GM18507 (cell line): ENCODE data around the gene MARCHF5.
A peak's percentile ranks its signal among the peaks of the same experiment; 100 is the strongest.
"Not testable (repeated sequence)": the region's sequence is repeated elsewhere in the genome, so short reads cannot be mapped to it uniquely, and the experiment has no call there.

Experiments
- DNase-seq: peaks from one replicate; pipeline ENCODE4 v3.0.0; 2011; ENCODE audit warnings: low read depth; ENCODE audit not compliant: insufficient read length; ENCODE audit errors: extremely low spot score
- FAIRE-seq: peaks from 2 replicates; lab custom pipeline; 2011; peaks lifted over from hg19 to GRCh38; lab: Jason Lieb, UNC

MARCHF5 gene

DNA sequence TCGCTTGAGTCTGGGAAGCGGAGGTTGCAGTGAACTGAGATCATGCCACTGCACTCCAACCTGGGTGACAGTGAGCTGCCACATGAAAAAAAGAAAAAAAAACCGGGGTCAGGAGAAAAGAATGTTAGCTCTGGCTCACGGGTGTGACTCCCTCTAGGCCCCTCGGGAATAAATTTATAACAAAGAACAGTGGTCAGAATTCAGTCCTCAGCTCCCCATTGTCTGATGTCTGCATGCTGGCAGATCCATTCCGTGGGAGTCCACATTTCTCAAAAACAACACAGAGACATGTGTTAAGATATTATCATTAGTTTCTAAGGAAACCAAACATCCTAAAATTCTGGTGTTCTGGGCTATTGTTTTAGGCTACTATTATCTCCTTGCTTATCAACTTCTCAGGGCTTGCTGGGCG is 90.6 kb downstream of the MARCHF5 start:
- no peak for FAIRE-seq
- no peak for DNase-seq

DNA sequence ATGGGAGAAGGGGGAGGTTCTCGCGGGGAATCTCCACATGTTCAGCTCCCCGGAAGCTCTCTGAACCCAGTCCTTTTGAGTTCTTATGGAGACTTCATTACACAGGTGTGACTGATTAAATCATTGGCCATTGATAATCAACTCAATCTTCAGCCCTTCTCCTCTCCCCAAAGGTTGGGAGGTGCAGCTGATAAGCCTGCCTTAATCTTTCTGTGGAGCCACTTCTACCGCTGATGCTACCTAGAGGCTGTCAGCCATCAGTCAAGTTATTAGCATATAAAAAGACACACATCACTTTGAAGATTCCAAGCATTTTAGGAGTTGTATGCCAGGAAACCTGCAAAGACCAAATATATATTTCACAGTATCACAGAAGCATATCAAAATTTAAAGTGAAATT is 91.7 kb downstream of the MARCHF5 start:
- DNase-seq = no peak
- no peak for FAIRE-seq

DNA sequence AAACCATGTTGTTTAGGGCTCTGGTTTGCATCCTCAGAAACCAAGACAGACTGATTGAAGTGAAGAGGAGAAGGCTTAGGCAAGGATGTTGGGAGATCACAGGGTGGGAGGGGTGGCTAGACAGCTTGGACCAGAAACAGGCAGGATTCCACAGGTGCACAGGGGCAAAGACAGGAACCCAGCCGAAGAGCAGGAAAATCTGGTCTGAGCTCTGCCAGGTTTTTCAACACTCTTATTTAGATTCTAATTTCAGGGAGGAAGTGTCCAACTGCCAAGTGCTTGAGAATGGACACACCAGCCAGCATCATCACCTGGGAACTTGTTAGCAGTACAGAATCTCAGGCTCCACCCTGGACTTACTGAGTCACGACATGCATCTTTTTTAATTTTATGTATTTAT is 93.8 kb downstream of the MARCHF5 start:
- DNase-seq = no peak
- no peak for FAIRE-seq

DNA sequence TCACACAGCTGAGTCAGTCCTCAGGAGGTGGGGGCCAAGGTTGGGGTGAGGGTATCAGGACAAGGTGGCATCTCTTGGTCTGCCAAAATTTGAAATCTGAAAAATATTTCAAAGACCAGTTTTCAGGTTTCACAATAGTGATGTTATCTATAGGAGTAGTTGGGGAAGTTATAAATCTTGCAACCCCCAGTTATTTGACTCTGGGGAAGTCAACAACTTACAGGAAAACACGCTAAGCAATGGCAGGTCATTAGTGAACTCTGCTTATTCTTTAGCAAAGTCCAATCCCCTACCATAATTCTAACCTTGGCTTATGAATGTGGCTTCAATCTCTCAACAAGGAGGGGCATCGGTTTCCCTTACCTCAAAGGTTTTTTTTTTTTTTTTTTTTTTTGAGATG is 94.9 kb downstream of the MARCHF5 start:
- FAIRE-seq = no peak
- no peak for DNase-seq

DNA sequence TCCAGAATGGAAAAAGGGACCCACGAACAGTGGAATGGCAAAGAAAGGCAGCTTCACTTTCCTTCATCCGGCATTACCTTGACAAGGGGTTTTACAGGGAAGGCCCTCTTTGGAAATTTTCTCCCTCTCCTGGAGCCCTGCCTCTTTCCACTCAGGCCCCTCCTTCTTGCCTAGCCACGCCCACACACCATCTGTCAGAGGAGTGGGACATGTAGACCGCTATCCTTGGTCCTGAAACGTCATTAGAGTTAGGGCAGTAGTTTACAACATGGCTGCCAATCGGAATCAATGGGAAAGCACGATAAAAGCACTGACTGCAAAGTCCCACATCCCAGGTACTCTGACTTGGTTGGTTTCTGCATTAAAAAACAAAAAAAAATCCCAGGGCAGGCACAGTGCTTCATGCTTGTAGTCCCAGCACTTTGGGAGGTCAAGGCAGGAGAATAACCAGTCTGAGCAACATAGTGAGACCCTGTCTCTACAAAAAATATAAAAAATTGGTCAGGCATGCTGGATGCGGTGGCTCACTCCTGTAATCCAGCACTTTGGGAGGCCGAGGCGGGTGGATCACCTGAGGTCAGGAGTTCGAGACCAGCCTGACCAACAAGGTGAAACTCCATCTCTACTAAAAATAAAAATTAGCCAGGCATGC is 96.4 kb downstream of the MARCHF5 start:
- FAIRE-seq = no peak

DNA sequence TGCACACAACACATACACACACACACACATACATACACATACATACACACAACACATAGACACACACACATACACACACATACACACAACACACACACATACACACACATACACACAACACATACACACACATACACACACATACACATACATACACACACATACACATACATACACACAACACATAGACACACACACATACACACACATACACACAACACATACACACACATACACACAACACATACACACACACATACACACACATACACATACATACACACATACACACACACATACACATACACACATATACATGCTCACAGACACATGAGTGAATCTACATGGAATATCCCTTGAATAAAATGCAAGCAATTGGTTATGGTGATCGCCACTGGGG is 102.2 kb downstream of the MARCHF5 start:
- FAIRE-seq, DNase-seq: not testable (repeated sequence)

More for the DNA sequence above, 96.4 kb downstream of the MARCHF5 start:
- peak; percentile 15 for DNase-seq

DNA sequence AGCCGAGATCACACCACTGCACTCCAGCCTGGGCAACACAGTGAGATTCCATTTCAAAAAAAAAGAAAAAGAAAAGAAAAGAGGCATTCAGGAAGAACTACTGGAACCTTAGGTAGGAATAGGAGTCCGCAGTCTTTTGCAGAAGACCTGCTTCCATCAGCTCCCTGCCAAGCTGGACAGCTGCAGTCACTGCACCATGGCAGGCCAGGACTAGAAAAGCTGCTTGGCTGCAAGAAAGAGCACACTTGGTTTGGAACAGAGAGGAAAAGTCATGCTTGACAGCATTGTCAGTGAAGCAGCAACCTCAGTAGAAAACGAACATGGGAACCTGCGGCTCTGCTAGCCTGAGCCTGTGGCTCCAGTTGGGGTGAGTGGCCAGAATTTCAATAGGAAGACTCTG is 104.3 kb downstream of the MARCHF5 start:
- FAIRE-seq = no peak
- DNase-seq = no peak

DNA sequence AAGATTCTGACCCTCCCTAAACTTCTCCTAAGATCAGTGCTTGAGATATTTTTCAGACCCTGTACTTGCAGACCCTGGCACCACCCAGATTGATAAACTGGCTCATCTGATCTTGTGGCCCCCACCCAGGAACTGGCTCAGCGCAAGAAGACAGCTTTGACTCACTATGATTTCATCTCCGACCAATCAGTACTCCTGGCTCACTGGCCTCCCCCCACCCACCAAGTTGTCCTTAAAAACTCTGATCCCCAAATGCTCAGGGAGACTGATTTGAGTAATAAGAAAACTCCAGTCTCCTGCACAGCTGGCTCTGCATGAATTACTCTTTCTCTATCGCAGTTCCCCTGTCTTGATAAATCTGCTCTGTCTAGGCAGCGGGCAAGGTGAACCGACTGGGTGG is 111.3 kb downstream of the MARCHF5 start:
- FAIRE-seq, DNase-seq: not testable (repeated sequence)
